Activated CD8-positive, alpha-beta memory T cell treated with anti-CD3 and anti-CD28 coated beads, Interleukin-2, amount 50 U/mL, for 24 hours (primary cell): ENCODE measurements around the gene TMTC1.

ENCODE experiments used
- DNase-seq: peaks from one replicate; pipeline ENCODE4 v3.0.0-alpha.2; 2020; ENCODE audit errors: extremely low read depth

The TMTC1 gene

DNA sequence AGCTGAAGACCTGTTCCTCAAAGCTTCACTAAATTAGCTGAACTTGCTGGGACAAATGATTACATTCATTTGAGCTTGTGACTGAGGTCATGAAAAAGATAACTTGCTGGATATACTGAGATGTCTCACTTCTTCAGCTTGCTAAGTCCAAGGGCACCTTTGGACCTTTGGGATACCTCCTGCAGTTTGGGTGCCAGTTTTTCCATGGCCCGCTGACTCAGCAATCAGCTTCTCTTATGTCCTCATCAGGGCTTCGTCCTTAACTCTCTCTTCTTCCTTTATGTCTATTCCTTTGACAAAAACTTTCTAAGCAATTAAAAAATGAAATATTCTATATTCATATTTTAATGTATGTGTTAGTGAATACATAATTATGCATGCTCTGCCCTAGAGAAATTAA lies 331.9 kb downstream of the TMTC1 start:
- no peak for DNase-seq
